DND-41 (cell line): ENCODE data around the gene TBXAS1.
A peak's percentile ranks its signal among the peaks of the same experiment; 100 is the strongest.

Experiments
- ATAC-seq: fragments of 200-7000 bp; cut with Tn5 transposase; 3 replicates; pipeline ENCODE4 v1.9.1; 2021; ENCODE audit warnings: low read depth; ENCODE audit not compliant: insufficient read depth
- DNase-seq: peaks from one replicate; pipeline ENCODE4 v3.0.0-alpha.2; 2020
- H2AFZ ChIP-seq: 2 replicates; pipeline ENCODE4 v1.6.0; 2012; ENCODE audit warnings: low read depth, low read length
- H3K27ac ChIP-seq: 2 replicates; pipeline ENCODE4 v1.5.1; 2012; ENCODE audit warnings: low read length, inconsistent platforms
- H3K27me3 ChIP-seq: fragments of 200-600 bp; sonication (generic); 2 replicates; pipeline ENCODE4 v1.6.0; 2012; ENCODE audit warnings: low read length, mild to moderate bottlenecking, inconsistent platforms; ENCODE audit not compliant: insufficient read depth, poor library complexity
- H3K36me3 ChIP-seq: 2 replicates; pipeline ENCODE4 v1.5.1; 2012; ENCODE audit warnings: low read length, inconsistent platforms; ENCODE audit not compliant: insufficient read depth
- H3K4me1 ChIP-seq: 2 replicates; pipeline ENCODE4 v1.5.1; 2012; ENCODE audit warnings: mild to moderate bottlenecking, low read length; ENCODE audit not compliant: insufficient read depth
- H3K4me2 ChIP-seq: 2 replicates; pipeline ENCODE4 v1.6.0; 2012; ENCODE audit warnings: mild to moderate bottlenecking, moderate library complexity, low read length, inconsistent platforms; ENCODE audit not compliant: insufficient read depth
- H3K4me3 ChIP-seq, 2 experiments: fragments of 200-600 bp in 1 of 2; shearing (Covaris generic) in 1 of 2; 2 replicates each; pipeline ENCODE4 v1.5.1; 2012 to 2016; ENCODE audit warnings: inconsistent platforms in 2 of 2, low read length in 2 of 2, mild to moderate bottlenecking in 2 of 2, low read depth in 1 of 2, moderate library complexity in 1 of 2
- H3K79me2 ChIP-seq: 2 replicates; pipeline ENCODE4 v1.6.0; 2012; ENCODE audit warnings: low read length, inconsistent platforms; ENCODE audit not compliant: insufficient read depth
- H3K9ac ChIP-seq: 2 replicates; pipeline ENCODE4 v1.6.0; 2012; ENCODE audit warnings: low read depth, mild to moderate bottlenecking, inconsistent platforms, low read length, moderate library complexity
- H3K9me3 ChIP-seq: 2 replicates; pipeline ENCODE4 v1.5.1; 2012; ENCODE audit warnings: low read length, moderate library complexity, mild to moderate bottlenecking, inconsistent platforms; ENCODE audit not compliant: insufficient read depth, severe bottlenecking
- H4K20me1 ChIP-seq: 2 replicates; pipeline ENCODE4 v1.6.0; 2012; ENCODE audit warnings: low read length; ENCODE audit not compliant: insufficient read depth
- CTCF ChIP-seq: IDR thresholded peaks from 2 replicates; pipeline ENCODE4 v1.5.1; 2012; ENCODE audit warnings: borderline replicate concordance, low read length, moderate library complexity, mild to moderate bottlenecking; ENCODE audit not compliant: poor library complexity, severe bottlenecking; ENCODE audit errors: extremely low read depth
- EZH2 ChIP-seq: IDR thresholded peaks from 3 replicates; pipeline ENCODE4 v1.6.1; 2012; ENCODE audit warnings: borderline replicate concordance, low read depth, mild to moderate bottlenecking, moderate library complexity, low read length, inconsistent platforms; ENCODE audit not compliant: severe bottlenecking

TBXAS1 gene

GRCh38 chr7:139808427-139808826 is 20.6 kb upstream of the TBXAS1 start:
- Histone ChIP-seq H3K27ac (no peak overlapping the region), H3K4me1 (no peaks in the 10 kb centered on the region), H4K20me1 (no peaks in the 10 kb centered on the region), H3K27me3 (no peaks in the 10 kb centered on the region), H2AFZ (no peak overlapping the region), H3K9me3 (peaks cover 8% of the 10 kb centered on the region), H3K36me3 (no peaks in the 10 kb centered on the region), H3K9ac (no peak overlapping the region), H3K4me3 (no peak overlapping the region), H3K4me2 (no peak overlapping the region), H3K79me2 (no peaks in the 10 kb centered on the region)
- TF ChIP-seq EZH2 (no peak), CTCF (no peak)
- ATAC-seq (no peak), DNase-seq (no peak)

GRCh38 chr7:139808846-139809442 is 20.1 kb upstream of the TBXAS1 start:
- Histone ChIP-seq H3K27ac (no peak overlapping the region), H3K9me3 (peaks cover 3% of the 10 kb centered on the region), H3K36me3 (no peaks in the 10 kb centered on the region), H3K27me3 (no peaks in the 10 kb centered on the region), H4K20me1 (no peaks in the 10 kb centered on the region), H3K4me1 (no peaks in the 10 kb centered on the region), H3K4me2 (no peak overlapping the region), H2AFZ (no peak overlapping the region), H3K9ac (no peak overlapping the region), H3K4me3 (no peak overlapping the region), H3K79me2 (no peaks in the 10 kb centered on the region)
- TF ChIP-seq CTCF (no peak), EZH2 (no peak)
- ATAC-seq (no peak), DNase-seq (no peak)

GRCh38 chr7:139811066-139811465 is 18.0 kb upstream of the TBXAS1 start:
- H3K4me3 ChIP-seq: no peak overlapping the region
- no peaks in the 10 kb centered on the region for H3K36me3 ChIP-seq
- H3K4me1 ChIP-seq: no peaks in the 10 kb centered on the region
- no peak for TF ChIP-seq EZH2
- TF ChIP-seq CTCF: no peak
- no peak overlapping the region for H3K4me2 ChIP-seq
- no peaks in the 10 kb centered on the region for H4K20me1 ChIP-seq
- no peak overlapping the region for H2AFZ ChIP-seq
- H3K9me3 ChIP-seq: no peaks in the 10 kb centered on the region
- no peak for DNase-seq
- no peaks in the 10 kb centered on the region for H3K79me2 ChIP-seq
- H3K9ac ChIP-seq: no peak overlapping the region
- ATAC-seq: peak; percentile 67
- H3K27ac ChIP-seq: no peak overlapping the region
- no peaks in the 10 kb centered on the region for H3K27me3 ChIP-seq

GRCh38 chr7:139813151-139813550 is 15.9 kb upstream of the TBXAS1 start:
- no peak overlapping the region for H3K4me2 ChIP-seq
- H3K27ac ChIP-seq: no peak overlapping the region
- no peaks in the 10 kb centered on the region for H3K36me3 ChIP-seq
- H3K27me3 ChIP-seq: no peaks in the 10 kb centered on the region
- no peaks in the 10 kb centered on the region for H3K9me3 ChIP-seq
- ATAC-seq (no peak), DNase-seq (no peak)
- no peak overlapping the region for H3K4me3 ChIP-seq
- TF ChIP-seq EZH2 (no peak), CTCF (no peak)
- no peak overlapping the region for H3K9ac ChIP-seq
- H3K79me2 ChIP-seq: no peaks in the 10 kb centered on the region
- H2AFZ ChIP-seq: no peak overlapping the region
- H4K20me1 ChIP-seq: no peaks in the 10 kb centered on the region
- no peaks in the 10 kb centered on the region for H3K4me1 ChIP-seq
